NCI-H524 treated with DMSO at 0.1 percent for 48 hours (cell line): ENCODE results near the gene CGNL1.

Experiments
- DNase-seq: peaks from one replicate; lab custom pipeline; 2025; lab: John Stamatoyannopoulos, UW

CGNL1 gene

GRCh38 chr15:57352535-57353316 is 23.6 kb upstream of the CGNL1 start:
- no peak for DNase-seq

DNA sequence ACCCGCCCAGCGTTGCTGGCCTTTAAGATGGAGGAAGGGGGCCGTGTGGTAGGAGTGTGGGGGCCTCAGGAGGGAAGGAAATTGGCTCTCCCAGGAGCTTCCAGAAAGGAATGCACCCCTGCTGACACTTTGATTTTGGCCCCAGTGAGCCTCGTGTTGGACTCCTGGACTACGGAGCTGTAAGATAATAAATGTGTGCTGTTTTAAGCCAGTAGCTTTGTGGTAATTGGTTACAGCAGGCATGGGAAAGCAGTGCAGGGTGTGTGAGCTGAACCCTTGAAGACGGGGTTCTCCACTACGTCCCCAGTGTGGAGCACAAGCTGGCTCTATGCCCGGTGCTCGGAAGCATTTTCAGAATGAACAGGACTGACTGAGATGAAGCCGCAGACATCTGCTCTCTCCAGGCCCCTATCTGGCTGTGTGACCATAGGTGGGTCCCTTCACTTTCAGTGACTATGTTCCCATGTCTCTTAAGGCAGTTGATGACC is 22.9 kb upstream of the CGNL1 start:
- DNase-seq: no peak

- DNase-seq: no peak
Measured at GRCh38 chr15:57354436-57355123, 21.7 kb upstream of the CGNL1 start.

DNA sequence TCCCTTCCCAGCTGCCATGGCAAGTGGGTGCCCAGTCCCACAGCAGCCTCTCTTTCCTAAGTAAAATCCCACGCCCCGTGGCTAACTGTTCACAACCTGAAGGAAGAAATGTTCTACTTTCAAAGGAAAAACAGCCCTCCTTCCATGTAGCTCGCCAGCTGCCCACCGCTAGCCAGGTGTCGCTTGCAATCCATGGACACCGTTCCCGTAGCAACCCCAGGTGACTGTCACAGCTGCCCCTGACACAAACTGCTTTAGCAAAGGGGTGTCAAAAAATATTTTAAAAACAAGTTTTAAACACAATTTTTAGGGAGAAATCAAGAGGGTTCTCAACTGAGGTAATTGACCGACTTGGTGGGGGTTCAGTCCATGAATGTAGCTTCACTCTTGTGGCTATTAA is 21.0 kb upstream of the CGNL1 start:
- no peak for DNase-seq

GRCh38 chr15:57356178-57356577 is 20.1 kb upstream of the CGNL1 start:
- DNase-seq: no peak

DNA sequence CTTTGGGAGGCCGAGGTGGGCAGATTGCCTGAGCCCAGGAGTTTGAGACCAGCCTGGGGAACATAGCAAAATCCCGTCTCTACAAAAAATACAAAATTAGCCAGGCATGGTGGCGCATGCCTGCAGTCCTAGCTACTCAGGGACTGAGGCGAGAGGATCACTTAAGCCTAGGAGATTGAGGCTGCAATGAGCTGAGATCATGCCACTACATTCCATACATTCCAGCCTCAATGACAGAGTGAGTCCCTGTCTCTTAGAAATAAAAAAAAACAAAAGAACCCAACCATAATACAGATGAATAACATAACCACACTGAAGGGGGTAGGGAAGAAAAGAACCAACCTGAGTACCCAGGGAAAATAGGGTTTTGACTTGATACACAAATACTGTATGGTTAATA is 19.7 kb upstream of the CGNL1 start:
- no peak for DNase-seq

GRCh38 chr15:57357799-57358198 is 18.5 kb upstream of the CGNL1 start:
- no peak for DNase-seq

DNA sequence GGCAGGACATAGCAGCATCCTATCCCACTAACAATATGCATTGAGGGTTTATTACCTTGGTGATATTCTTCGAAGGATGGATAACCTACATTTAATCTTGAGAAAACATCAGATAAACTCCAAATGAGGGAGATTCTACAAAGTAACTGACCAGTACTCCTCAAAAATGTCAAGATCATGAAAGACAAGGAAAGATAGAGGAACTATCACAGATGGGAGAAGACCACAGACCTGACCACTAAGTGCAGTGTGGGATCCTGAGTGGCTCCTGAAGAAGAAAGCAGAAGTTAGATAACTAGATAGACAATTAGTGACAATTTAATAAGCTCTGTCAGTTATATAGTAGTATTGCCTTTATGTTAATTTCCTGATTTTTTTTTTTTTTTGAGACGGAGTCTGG is 17.7 kb upstream of the CGNL1 start:
- no peak for DNase-seq

DNA sequence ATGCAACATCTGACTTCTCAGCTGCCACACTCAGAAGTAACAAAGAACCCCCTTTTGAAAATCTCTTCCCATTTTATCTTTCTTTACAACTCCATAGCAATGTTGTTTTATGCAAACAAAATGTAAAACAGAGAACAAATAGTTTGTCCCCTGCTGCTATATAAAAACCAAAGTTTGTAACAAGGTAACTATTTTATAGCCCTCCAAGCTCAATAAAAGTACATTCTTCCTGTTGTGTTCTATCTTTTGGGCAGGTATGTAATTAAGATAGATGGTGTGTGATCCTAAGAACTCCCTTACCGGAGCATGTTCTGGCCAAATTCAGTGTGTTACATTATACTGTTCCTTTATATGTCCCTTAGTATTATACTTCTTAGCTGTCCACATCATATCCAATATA is 12.6 kb upstream of the CGNL1 start:
- no peak for DNase-seq

DNA sequence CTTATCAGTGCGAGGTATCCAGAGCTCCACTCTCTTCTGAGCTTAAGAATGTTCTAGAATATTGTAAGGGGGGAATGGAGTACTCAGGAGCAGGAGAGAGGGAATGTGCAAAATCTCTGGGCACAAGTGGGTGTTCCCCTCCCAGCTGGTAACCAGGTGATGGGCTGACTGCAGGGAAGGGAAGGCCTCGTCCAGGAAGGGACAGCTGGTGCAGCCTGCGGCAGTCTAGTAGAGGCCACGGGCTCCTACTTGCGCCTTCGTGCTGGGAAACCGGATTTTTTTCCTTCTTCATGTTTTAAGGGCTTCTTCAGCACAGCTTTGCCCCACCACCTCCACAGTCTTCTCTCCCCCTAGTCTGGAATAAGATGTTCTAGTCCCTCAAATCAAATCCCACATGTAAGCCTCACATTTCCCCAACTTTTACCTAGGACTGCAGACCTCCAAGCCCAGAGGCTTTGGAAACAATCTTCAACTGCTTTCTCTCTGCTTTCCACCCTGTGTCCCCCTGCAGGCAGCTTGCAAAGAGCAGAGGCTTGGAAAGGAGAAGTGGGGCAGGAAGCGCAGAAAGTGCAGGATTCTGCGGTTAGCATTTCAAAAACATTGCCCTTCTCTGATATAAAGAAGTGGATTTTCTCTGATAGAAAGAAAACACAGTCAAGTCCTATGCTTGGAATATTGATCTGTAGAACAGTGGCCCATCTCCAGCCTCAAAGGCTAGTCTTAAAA is 11.9 kb upstream of the CGNL1 start:
- DNase-seq: no peak

- no peak for DNase-seq
Measured at GRCh38 chr15:57367556-57367955, 8.7 kb upstream of the CGNL1 start.

GRCh38 chr15:57370929-57371328 is 5.4 kb upstream of the CGNL1 start:
- DNase-seq: no peak

GRCh38 chr15:57373251-57373881 is 2.9 kb upstream of the CGNL1 start:
- DNase-seq: no peak

DNA sequence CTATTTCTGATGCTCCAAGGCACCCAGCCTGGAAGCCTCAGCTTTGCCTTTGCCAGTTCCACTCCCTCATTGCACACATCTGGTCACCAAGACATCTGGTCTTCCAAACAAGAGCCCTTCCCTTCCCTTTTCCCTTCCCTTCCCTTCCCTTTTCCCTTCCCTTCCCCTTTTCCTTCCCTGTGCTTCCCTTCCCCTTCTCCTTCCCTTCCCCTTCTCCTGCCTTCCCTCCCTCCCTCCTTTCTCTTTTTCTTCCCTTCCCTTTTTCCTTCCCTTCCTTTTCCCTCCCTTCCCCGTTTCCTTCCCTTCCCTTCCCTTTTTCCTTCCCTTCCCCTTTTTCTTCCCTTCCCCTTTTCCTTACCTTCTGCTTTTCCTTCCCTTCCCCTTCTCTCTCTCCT is 2.4 kb upstream of the CGNL1 start:
- no peak for DNase-seq

GRCh38 chr15:57376696-57377477 is 582 bp downstream of the CGNL1 start:
- DNase-seq: no peak

DNA sequence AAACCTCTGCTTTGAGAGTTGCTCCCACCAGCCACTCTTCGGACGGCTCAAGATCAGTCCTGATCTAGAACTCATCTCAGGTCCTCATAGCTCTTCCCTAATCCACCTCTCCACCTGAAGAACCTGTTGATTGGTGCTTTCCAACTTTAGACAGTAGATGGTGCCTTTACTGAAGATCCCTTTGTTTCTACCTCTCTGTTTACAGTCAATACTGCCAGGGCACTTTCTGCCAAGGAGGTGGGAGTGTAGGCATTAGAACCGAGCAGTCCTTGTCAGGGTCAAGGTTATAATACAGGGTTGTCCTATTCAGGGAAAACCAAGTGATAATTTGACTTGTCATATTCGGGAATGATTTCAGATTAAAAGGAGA is 1.2 kb downstream of the CGNL1 start:
- DNase-seq: no peak

DNA sequence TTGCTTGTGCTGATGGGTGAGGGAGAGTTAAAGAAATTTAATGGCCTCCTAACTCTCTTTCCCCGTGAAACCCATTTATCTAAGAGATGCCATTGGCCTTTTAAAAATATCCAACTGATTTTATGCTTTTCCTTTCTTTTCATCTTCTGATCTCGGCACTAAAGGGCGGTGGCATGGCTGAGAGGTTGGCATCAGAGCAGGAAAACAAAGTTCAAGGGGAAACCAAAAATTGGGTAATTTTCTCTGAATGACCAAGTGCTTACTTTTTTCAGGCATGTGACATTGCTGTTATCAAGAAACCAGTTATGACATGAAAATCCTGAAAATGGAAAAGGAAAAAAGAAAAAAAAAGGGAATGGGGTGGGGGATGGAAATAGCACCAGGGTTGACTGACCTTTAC is 3.2 kb downstream of the CGNL1 start:
- DNase-seq: no peak

DNA sequence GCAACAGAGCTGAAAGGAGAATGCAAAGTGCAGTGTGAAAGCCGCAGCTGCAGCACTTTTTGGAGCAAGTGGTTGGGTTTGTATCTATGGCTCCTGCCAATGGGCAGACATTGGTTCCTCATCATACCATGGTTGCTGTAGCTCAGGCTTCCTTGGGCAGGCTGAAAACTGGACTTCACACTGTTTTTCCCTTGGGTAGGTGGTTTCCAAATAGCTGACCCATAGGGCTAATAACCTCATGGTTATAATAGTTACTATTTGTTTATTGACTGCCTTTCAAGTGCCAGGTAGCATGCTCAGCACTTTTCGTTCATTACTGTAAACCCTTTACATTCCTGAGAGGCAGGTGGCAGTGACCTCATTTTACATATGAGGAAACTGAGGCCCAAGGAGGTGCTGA is 4.5 kb downstream of the CGNL1 start:
- DNase-seq: no peak

- DNase-seq: peak; percentile 25
Measured at GRCh38 chr15:57382215-57382614, 5.9 kb downstream of the CGNL1 start.

DNA sequence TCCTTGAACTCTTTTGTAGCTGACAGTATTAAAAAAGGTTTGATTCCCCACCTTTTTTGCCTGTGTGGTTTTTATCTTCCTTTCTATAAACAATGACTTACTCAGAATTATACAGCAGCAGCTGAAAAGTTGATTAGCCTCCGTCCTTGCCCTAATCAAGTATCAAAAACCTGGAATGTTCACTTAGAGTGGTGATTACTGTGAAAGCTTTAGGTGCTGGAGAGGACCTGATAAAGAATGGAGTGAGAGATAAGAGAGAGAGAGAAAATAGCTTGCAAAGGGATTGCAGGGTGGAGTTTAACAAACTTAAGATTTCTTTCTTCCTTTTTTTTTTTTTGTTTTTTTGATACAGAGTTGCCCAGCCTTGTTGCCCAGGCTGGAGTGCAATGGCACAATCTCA is 6.7 kb downstream of the CGNL1 start:
- DNase-seq: no peak

DNA sequence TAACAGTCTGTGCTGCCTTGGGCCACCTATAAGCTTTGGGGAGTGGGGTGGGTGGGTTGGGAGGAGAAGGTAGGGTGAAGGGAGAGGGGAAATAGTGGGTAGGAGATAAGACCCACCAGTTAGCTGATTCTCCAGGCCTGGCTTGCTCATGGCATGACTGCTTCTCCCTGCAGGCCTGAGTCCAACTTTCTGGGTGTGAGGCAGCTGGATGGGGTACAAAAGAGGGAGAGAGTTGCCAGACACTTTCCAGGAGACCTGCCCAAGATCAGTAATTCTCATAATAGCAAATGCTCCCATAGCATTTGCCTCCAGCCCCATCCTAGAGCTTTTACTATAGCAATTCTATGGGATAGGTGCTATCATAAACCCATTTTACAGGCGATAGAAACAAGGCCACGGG is 7.7 kb downstream of the CGNL1 start:
- no peak for DNase-seq

DNA sequence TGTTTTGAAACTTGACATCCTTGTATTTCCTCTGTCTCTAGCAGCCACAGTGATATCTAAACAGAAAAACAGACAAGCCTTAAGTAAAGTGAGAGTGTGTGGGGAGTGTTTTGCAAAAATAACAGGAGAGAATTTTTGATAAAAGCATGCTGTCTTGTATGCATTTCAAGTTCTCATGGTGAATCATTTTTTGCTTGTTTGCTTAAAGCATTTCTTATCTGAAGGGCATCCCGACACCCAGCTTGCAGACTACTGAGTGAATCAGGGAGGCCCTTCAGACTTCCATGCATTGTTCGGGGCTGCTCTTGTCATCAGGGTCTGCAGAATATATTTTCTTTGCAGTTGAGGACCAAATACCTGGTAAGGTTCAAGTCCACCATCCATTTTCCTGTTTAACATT is 8.5 kb downstream of the CGNL1 start:
- DNase-seq: no peak
